Left hindlimb (tissue), 1 donor: Measurements from ENCODE around the gene SLC13A4.
"Not testable (repeated sequence)": the region's sequence is repeated elsewhere in the genome, so short reads cannot be mapped to it uniquely, and the experiment has no call there.

Source experiments
- DNase-seq: peaks from one replicate; pipeline ENCODE4 v3.0.0-alpha.2; 2018

SLC13A4 gene, protein sequence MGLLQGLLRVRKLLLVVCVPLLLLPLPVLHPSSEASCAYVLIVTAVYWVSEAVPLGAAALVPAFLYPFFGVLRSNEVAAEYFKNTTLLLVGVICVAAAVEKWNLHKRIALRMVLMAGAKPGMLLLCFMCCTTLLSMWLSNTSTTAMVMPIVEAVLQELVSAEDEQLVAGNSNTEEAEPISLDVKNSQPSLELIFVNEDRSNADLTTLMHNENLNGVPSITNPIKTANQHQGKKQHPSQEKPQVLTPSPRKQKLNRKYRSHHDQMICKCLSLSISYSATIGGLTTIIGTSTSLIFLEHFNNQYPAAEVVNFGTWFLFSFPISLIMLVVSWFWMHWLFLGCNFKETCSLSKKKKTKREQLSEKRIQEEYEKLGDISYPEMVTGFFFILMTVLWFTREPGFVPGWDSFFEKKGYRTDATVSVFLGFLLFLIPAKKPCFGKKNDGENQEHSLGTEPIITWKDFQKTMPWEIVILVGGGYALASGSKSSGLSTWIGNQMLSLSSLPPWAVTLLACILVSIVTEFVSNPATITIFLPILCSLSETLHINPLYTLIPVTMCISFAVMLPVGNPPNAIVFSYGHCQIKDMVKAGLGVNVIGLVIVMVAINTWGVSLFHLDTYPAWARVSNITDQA

GRCh38 chr7:135728136-135728669 is at the start of gene SLC13A4:
TSS of gene SLC13A4 (minus strand) at chr7:135728186. CDS start at chr7:135727496, 690 bp downstream.
- DNase-seq, result no peak

DNA sequence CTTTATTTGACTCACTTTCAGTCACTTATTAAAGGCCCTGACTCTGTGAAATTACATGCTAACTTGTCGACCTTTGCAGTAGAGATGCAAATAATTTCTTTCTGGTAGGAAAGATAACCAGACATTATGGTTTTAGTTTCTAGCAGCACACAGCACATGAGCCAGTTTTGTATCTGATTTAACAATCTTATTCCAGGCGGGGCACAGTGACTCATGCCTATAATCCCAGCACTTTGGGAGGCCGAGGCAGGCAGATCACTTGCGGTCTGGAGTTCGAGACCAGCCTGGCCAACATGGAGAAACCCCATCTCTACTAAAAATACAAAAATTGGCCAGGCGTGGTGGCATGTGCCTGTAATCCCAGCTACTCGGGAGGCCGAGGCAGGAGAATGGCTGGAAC is 47.9 kb upstream of the SLC13A4 start:
- not testable (repeated sequence) for DNase-seq

- no peak for DNase-seq
These were observed 47.2 kb upstream of the SLC13A4 start for GRCh38 chr7:135775230-135775629.

DNA sequence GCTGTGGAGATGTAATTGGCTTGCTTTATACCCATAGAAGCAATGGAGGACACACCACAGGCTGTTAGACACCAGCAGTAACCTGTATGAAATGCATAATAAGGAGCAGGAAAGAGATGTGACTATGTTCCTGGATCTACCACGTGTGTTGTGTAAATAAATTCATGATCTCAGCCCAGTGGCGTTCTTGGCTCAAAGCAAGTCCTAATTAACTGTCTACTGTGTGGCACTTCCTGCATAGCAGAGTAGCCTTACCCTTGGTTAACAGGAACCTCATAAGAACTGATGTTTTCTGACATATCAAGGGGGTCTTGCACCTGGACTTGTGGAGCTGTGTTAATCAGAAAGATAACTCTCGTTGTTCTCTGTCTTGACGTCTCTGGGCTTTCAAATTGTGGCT is 46.3 kb upstream of the SLC13A4 start:
- no peak for DNase-seq

GRCh38 chr7:135773464-135773863 is 45.5 kb upstream of the SLC13A4 start:
- no peak for DNase-seq

DNA sequence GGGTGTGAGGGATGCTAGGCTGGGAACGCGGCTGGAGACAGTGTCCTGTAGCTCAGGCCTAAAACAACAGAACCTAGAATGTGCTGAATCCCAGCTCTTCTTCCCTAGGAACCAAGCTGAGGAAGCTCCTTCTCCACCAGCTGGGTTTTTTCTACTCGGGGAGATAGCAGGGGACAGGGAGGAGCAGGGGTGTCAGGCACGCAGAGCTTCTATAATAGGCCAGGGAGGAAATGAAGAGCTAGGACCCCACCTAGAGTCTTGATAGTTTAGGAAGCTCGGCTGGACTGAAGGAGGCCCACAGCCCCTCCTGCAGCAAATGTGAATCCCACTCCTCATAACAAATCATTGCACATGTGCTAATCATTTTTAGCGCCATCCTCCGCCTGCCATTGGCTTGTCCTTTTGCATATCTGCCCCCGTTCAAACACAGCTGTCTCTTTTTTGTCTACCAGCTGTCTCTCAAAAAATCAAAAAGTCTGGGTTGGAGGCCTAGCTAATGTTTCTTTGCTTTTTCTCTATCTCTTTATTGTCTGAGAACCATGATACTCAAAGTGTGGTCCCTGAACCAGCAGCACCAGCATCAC is 44.7 kb upstream of the SLC13A4 start:
- DNase-seq, result no peak

DNA sequence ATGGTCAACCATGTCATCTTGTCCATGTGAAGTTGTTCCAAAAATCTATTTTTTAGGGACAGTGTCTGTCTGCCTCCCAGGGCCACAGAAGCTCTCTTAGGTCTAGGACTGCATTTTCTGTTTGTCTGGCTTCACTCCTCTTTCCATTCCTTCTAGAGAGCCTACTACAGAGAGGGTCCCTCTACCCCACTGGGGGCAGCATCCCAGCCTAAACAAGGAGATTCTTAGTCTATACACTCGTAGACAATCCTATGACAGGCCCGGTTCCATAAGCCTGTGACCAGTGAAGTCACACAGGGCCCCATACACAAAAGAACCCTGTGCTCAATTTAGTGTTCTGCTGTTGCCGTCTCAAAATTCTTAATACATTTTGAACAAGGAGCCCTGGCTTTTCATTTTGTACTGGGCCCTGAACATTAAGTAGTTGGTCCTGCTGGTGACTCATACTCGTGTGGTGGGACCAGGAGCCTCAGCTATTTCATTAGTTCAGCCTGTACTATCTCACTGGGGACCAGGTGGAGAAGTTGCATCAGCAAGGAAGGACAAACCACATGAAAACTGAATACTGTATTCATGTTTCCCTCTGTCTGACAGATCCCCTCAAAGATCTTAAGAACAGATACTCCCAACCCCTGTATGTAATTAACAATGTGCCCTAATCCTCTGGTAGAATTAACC is 44.1 kb upstream of the SLC13A4 start:
- no peak for DNase-seq

DNA sequence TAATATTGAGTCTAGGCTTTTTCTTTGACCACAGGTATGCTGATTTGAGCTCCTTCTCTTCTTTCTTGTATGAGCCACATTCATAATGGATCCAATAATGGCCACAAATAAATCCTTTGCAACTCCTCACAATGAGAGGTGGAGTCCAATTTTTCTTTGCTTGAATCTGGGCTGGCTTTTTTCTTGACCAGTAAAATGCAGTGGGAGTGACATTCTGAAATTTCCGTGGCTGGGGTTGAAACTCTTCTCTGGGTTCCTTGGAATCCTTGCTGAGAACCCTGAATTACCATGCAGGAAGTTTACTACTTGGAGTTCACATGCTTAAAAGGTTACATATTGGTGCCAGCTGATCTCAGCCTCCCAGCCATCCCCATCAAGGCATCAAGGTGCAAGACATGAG is 43.1 kb upstream of the SLC13A4 start:
- DNase-seq, result no peak

DNA sequence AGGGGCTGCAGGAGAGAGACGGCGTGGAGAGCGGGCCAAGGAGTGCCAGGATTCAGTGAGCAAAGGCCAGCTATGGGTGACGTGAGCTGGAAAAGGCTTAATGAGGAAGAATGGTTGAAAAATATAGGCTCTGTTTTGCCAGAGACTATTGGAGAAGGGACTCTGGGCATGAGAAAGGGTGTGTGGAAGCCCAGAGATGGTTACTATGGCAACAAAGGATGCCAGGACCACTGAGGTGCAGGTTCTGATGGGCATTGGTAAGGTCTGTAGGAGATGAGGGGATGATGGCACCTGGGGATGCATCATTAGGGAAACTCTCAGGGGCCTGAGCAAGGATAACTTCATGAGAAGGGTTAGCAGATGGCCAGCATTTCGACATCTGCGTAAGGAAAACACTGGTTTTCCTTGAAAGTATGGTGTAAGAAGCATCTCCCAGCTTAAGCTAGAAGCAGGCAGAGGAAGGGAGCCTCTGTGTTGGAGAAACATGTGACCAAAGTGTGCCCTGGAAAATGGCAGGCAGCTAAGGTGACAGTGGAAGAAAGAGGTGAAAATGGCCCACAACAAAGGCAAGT is 42.2 kb upstream of the SLC13A4 start:
- DNase-seq, result no peak

DNA sequence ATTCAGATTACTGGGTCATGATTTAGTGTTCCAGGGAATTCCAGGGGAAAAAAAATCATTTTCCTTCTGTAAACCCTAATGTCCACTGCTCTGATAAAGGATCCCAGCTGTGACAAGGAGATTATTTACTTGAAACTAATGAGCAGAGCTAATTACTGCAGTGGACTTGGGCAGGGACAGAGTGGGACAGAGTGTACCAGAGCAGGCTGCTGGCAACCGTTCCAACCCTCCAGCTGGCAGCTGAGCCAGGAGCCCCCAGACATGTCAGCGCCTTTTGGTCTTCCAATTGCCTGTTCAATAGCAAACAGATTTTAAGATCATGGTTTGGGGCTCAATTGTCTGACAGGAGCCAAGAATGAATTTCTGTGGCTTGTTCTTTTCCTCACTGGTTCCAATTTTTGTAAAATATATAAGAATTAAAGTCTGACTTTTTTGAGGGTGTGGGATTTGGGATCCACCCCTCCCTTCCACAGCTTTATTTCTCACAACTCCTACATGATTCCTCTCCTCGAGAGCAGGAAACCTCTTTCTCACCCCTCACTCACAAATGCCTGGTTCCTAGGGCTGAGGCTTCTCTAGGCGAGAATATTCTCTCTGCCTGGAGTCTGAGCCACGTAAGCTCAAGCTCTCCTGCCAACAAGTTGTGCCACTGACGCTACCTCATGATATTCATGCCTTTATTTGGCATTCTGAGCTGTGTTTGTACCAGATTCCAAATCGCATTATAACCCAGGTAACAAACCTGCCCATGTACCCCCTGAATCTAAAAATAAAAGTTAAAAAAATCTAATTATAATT is 41.2 kb upstream of the SLC13A4 start:
- no peak for DNase-seq

DNA sequence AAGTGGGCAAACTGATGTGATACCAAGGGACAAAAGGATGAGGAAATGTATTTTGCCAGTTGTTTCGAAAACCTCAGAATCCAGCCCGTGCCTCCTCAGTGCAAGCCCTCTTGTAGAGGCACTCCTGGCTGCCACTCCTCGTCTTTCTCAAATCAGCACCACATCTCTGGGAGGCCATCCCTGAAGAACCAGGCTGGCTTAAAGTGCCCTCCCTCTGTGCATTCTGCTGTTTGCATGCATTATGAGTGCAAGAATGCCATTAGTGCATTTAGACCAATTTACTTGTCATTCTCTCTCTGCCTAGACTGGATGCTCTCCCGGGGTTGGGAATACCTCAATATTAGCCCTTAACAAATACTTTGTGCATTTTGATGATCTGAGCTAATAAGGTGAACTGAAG is 40.5 kb upstream of the SLC13A4 start:
- DNase-seq, result no peak

DNA sequence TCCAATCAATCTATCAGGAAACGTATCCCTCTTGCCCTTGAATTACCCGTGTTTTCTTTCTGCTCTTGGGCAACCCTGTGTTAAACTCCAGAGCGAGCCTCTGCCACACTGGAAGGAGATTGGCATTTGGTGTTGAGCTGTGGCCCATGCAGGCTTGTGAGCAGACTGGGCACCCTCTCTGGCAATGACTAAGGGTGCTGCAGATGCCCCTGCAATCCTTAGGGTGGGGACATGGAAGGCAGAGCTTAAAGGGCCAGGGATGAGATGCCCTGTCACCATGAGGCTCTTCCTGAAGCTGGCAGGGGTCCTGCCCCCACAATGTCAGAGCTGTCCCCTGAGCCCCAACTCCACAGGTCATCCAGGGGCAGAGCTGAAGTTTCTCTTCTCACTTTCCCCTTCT is 40.1 kb upstream of the SLC13A4 start:
- DNase-seq, result no peak

DNA sequence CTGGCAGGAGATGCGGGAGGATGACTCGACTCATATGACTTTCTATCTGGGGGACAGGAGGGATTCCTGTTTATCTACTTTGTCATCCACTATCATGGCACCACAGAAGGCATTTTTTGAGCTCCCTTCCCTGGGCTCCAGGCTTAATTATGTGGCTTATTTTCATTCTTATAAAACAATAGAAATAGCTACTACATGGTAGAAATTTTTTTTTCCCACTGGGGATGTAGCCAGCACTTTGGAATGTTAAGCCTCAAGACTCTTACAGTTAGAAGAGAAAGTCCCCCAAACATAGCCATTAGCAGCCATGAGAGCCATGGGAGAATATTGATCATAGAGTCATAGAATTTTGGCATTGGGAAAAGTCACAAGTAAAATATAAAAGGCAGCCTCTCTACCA is 35.3 kb upstream of the SLC13A4 start:
- no peak for DNase-seq

GRCh38 chr7:135761751-135762488 is 33.9 kb upstream of the SLC13A4 start:
- DNase-seq, result peak; percentile 56

DNA sequence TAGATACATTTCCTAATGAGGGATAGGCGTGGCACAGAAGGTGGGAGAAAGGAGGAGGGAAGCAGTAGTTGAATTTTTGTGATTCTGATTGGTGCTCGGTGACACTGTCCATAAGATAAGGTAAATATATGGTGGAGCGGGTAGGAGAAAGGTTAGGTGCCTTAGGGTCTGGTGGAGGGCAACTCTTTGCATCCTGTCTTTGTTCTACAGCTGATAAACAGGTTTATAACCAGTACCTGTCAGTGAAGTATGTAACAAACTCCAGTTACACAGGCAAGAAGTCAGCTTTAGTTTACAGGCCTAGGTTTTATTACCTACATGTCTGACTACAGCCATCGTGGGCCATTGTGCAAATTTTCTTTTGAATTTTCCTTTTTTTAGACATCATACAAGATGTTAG is 31.5 kb upstream of the SLC13A4 start:
- no peak for DNase-seq

- DNase-seq, result peak; percentile 64
These were observed 30.5 kb upstream of the SLC13A4 start for GRCh38 chr7:135758531-135758932.

- DNase-seq, result peak; percentile 70
These were observed 29.9 kb upstream of the SLC13A4 start for GRCh38 chr7:135757719-135758411.

- no peak for DNase-seq
These were observed 28.2 kb upstream of the SLC13A4 start for GRCh38 chr7:135756191-135756590.

- DNase-seq, result no peak
These were observed 27.4 kb upstream of the SLC13A4 start for GRCh38 chr7:135755351-135755753.

DNA sequence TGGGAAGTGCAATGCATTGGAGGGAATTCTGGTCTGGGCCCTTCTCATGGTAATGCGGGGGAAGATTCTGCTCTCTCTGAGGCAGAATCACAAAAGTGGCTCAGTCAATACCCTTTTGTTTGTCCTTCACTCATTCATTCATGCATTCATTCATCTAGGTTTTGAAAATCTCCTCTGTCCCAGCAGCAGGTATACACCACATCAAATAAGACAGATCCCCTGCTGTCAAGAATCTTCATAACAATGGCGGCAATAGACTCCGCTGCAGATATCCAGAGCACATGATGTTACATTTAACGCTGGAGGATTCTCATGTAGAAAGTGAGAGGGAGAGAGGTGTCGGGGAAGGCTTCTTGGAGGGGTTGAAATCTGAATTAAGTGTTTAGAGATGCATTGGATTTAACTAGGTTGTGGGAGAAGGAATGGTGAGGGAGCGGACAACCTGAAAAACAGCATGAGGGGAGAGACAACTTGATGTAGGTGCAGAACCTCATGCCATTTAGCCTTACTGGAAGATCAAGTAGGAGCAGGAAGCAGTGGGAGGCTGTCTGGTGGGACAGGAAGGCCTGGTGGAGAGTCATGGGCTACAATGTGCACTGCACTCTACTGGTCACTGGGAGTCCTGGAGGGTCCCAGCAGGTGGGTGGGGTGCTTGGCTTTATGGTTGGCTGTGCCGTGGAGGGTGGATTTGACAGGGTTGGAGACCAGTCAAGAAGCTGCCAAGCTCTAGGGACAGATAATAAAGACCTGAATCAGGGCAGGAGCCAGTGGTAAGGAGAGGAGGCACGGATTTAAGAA is 25.8 kb upstream of the SLC13A4 start:
- no peak for DNase-seq
